Effector CD4-positive, alpha-beta T cell (primary cell): ENCODE measurements around the gene ASB11.
"Not testable (repeated sequence)": the region's sequence is repeated elsewhere in the genome, so short reads cannot be mapped to it uniquely, and the experiment has no call there.

Experiments used
- DNase-seq: peaks from one replicate; pipeline ENCODE4 v3.0.0-alpha.2; 2020

ASB11 gene

GRCh38 chrX:15301924-15302323 is 13.5 kb downstream of the ASB11 start:
- DNase-seq: no peak

DNA sequence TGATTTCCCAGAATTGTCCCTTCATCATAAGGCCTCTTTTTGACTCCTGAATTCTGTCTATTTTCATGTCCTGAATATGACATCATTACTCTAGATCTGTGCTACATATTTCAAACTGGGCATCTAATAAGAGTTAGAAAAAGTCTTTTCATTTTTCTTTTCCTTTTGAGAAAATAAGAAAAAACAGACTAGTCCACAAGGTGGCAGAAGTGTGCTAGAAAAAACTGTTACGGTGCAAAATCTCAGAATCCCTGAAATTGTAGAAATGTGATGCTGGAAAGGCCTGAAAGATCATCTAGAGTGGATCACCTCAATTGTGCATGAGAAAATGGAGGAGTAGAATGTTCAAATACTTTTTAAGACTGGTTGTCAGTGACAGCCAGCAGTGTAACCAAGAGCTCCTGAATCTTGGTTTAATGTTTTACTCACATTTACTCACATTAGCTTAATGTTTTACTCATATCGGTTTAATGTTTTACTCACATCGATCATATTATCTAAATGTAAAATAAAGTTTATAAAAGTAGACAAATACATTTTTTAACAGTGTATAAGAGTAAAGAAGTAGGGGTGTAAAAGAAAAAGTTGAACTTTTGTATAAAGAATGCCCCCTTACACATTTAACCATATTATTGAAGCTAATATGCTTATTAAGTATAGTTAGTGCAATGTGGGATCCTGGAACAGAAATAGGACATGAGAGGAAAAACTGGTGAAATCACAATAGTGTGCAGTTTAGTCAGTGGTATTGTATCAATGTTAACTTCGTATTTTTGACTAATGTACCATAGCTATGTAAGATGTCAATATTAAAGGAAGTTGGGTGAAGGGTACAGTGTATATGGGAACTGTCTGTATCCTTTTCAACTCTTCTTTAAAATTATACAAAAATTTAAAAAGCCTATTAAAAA is 15.2 kb downstream of the ASB11 start:
- DNase-seq: no peak

- no peak for DNase-seq
Observed at GRCh38 chrX:15298780-15299179, 16.7 kb downstream of the ASB11 start.

DNA sequence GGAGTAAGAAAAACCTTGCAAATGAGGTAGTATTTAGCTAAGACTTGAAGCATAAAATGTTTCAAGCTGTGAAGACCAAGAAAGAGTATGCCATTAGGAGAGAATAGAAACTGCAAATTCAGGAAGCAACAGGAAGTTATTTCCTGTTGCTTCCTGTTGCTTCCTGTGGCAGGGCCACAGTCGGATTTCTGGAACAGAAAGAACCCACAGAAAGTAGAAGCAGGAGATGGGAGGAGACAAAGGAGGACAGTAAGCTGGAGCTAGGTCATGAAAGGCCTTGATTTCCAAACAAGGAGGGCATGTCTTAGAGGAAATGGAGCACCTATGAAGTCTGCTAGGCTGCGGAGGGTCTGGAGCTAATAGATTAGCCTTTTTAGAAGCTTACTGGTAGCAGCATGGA is 17.2 kb downstream of the ASB11 start:
- no peak for DNase-seq

DNA sequence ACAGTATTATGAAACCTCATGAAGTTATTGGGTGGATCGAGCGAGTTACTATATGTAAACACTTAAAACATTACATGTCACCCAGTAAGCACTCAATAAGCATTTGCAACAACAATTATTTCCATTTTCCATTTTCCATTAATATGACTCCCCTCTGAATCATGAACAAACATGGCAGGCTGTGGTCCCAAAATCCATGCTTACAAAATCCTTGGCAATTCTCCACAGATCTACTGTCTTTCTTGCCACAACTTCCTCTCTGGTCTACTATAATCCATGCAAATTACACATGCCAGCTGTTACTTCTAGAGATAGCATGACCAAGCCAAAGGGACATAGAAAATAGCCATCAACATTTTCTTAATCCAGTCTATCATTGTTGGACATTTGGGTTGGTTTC is 22.0 kb downstream of the ASB11 start:
- no peak for DNase-seq

- DNase-seq: no peak
Observed at GRCh38 chrX:15292861-15293260, 22.6 kb downstream of the ASB11 start.

DNA sequence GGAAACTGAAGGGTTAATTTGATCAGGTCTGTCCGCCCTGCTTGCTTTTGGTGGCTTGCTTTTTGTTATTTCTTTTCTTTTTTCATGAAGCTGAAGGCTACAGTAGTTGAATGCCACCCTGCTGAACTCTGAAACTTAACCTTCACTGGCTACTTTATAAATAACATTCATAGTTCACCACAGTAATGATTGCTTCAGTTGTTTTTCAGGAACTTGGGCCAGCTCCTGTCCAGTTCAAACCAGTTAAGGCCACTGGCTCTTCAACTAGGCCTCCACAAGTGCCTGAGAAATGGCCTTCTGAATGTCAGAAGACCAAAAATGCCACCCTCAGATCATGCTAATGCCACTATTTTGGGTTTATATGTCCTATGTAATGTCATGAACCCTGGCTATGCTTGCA is 37.8 kb downstream of the ASB11 start:
- no peak for DNase-seq

DNA sequence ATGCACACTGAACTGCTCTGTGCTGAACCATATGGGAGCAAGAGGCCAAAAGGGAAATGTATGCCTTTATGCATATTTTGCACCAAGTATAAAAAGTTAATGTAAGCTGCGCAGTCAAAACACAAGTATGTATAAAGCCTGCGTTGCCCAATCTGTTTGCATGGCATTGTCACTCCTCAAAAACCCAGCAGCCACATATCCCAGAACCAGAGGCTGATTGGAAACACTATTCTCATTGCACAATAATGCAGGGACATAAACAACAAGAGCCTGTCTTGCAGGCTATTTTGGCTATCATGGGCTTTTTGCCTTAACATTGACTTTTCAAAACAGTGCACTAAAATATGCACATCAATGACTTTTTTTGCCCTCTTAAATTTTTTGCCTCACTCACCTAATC is 40.5 kb downstream of the ASB11 start:
- no peak for DNase-seq

GRCh38 chrX:15273275-15273674 is 42.2 kb downstream of the ASB11 start:
- DNase-seq: not testable (repeated sequence)

DNA sequence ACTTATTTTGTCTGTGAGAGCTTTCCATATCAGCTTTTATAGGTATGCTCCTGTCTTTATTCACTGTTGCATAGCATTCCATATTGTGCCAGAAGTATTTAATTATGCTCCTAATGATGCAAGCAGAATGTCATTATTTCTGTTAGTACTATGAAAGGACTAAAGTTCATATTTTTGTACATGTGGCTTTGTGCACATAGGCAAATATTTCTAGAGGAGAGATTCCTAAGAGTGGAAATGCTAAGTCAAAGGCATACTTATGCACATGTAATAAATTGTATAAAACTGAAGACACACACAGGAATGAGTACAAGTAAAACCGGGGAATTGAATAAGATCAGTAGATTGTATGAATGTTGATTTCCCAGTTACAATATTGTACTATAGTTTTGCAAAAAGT is 43.7 kb downstream of the ASB11 start:
- DNase-seq: no peak

- no peak for DNase-seq
Observed at GRCh38 chrX:15269618-15270521, 45.6 kb downstream of the ASB11 start, which contains the start of gene ASB9. ASB9 (minus strand) TSS chrX:15270083; CDS start chrX:15269874, 209 bp downstream.

- DNase-seq: no peak
Observed at GRCh38 chrX:15269120-15269519, 46.3 kb downstream of the ASB11 start.

DNA sequence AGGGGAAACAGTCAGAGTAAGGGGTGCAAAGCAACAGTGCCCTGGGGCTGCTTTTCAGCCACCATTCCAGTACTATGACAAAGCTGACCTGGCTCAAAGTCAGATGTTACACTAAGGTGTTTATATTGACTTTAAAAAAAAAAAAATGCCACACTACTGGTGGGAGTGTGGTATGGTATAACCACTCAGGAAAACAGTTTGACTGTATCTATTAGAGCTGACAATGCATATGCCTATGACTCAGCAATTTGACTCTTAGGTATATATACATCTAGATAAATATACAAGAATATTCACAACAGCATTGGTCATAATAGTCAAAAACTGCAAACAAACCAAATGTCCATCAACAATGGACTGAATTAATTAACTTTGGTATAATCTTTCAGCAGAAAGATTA is 60.6 kb downstream of the ASB11 start:
- no peak for DNase-seq

DNA sequence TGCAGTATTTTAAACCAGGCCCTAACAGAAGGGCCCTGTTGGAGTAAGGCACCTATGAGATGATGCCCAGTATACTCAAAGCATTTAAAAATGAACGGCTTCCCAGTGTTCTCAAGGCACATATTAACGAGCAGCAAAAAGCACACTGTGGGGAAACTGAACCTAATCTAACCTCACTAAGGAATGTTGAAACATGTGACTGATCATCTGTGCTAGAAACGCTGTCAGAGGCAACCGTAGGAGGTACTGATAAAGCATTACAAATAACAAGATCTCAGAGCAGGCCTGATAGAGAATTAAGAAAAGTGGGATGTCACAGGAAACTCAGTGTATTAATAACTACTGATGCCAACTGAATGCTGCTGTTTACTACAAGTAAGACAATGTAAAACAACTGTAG is 69.5 kb downstream of the ASB11 start:
- no peak for DNase-seq

DNA sequence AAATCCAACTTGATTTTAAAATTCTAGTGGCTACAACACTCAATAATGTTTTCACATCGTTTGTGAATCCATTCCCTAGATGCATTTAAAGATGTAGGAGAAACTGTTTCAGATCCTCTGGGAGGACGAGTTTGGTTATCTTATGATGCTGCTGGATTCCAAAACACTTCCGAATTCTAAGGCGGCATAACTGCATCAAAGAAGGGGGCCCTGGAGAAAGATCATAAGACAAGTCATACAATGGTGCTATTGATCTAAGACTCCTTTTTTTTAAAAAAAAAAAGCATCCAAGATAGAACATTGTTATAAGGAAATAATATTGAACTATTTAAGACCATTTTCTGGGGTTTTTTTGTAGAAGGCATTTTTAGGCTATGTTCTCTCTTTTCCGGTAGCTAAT is 71.0 kb downstream of the ASB11 start:
- DNase-seq: no peak

DNA sequence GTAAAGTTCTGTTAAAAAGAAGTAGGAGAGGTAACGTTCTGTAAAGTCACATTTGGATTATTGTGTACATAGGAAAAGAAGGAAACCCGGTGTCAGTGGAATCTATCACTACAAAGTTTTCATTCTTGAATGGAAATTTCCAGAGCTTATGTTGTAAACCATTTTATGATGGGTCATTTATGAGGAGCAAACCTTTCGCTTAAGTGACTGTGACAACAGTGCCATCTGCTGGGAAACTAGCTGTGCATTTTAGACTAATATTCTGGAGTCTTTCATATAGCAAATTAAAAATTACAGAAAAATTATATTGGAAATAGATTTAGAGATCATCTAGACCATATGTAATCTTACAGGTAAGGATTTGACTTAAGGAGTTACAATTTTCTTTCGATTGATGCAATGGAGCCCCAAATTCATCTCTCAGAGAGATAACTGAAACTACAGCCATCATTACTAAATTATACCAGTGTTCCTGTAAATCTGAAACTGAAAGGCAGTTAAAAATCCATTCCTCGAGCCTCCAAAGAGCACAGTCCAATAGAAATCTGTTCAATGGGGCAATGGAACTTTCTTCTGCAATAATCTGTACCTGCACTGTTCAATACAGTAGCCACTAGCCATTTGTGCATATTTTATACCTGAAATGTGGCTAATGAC is 72.4 kb downstream of the ASB11 start:
- DNase-seq: peak; percentile 17

- no peak for DNase-seq
Observed at GRCh38 chrX:15241301-15241700, 74.1 kb downstream of the ASB11 start.

GRCh38 chrX:15240414-15240813 is 75.0 kb downstream of the ASB11 start:
- no peak for DNase-seq

- no peak for DNase-seq
Observed at GRCh38 chrX:15236146-15236545, 79.3 kb downstream of the ASB11 start.

DNA sequence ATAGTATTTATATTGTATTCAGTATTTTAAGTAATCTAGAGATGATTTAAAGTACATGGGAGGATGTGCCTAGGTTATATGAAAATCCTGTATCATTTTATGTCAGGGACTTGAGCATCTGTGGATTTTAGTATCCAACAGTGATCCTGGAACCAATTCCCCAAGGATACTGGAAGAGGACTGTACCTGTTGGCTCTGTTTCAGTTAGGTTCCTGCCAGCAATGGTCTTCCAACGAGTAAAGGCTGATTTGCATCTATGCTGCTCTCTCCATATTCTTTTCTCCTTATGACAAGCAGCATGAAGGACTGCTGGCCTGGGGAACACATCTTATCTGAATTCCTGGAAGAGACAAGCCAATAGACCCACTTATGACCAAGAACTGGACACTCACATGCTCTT is 80.4 kb downstream of the ASB11 start:
- DNase-seq: no peak

DNA sequence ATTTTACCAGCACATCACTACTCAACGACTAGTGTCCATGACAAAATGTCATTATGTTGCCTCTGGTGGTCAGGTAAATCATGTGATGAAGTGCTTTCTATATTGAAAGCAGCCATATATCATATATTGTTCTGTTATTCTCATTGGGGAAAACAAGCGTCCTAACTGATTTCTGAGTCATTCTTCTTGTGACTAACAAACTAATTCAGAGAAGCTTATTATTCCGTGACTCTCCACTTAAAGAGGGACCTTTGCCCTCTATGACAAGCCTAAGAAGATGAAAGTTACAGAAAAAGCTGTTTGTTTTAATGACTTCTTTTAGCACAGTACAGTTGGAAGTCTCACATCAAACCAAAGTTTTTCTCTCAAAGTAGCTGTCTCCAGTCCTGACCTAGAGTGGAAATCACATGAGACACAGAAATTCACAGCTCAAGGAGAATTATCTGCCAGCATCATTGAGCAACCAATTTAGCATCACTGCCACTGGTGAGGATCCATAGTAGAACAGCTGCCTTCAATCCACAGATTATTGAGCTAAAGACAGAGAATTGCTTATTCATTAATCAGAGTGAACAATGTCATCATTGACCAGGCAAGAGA is 81.9 kb downstream of the ASB11 start:
- no peak for DNase-seq
